BJ (cell line): ENCODE data around the gene ALK. TPM values are rescaled to one million over a fixed set of nuclear protein-coding genes. Genes with fewer than 3 reads are reported as not detected.

ENCODE experiments used
- CTCF ChIA-PET: fragments of 350-600 bp; formaldehyde crosslinking; extraction: SDS; loops from one replicate; lab custom pipeline; 2021; ENCODE audit warnings: antibody characterized with exemption, inconsistent platforms; lab: Yijun Ruan, JAX
- POLR2A ChIA-PET: fragments of 300-600 bp; sonication (Branson Sonifier 250); formaldehyde crosslinking; extraction: SDS; loops from one replicate; lab custom pipeline; 2021; ENCODE audit warnings: antibody characterized with exemption; lab: Charles Lee
- DNase-seq: peaks from one replicate; pipeline ENCODE4 v3.0.0-alpha.2; 2011; ENCODE audit warnings: low read depth
- H3K27me3 ChIP-seq: 2 replicates; pipeline ENCODE4 v1.6.0; 2011; ENCODE audit warnings: low read length; ENCODE audit not compliant: control insufficient read depth, insufficient read depth
- H3K36me3 ChIP-seq: 2 replicates; pipeline ENCODE4 v1.5.1; 2011; ENCODE audit warnings: low read length; ENCODE audit not compliant: control insufficient read depth, insufficient read depth
- H3K4me3 ChIP-seq: 2 replicates; pipeline ENCODE4 v1.5.1; 2011; ENCODE audit warnings: low read depth, mild to moderate bottlenecking, control low read depth, low read length
- polyA plus RNA-seq: library from polyadenylated mRNA; depleted of rRNA; stranded (reverse); fragments of >200 nt; gene quantifications from 2 replicates; pipeline ENCODE4 v1.2.3, GENCODE V29; 2011
- TF ChIP-seq, protein P1 (sequence below): IDR thresholded peaks from 2 replicates; pipeline ENCODE4 v1.5.1; 2011; ENCODE audit warnings: low read depth, mild to moderate bottlenecking, control low read depth, inconsistent platforms, low read length, moderate library complexity; ENCODE audit not compliant: insufficient read depth

ALK gene
- polyA plus RNA-seq, 1 experiment = not detected

- CTCF ChIA-PET = interaction anchor here (1.4 kb wide), 1 partner anchor 13 kb away, joined by 3 read pairs; no protein-coding TSS in a partner anchor
- H3K27me3 ChIP-seq = no peaks in the 10 kb centered on the region
- no peaks in the 10 kb centered on the region for H3K36me3 ChIP-seq
- DNase-seq = no peak
- TF ChIP-seq, protein P1, sequence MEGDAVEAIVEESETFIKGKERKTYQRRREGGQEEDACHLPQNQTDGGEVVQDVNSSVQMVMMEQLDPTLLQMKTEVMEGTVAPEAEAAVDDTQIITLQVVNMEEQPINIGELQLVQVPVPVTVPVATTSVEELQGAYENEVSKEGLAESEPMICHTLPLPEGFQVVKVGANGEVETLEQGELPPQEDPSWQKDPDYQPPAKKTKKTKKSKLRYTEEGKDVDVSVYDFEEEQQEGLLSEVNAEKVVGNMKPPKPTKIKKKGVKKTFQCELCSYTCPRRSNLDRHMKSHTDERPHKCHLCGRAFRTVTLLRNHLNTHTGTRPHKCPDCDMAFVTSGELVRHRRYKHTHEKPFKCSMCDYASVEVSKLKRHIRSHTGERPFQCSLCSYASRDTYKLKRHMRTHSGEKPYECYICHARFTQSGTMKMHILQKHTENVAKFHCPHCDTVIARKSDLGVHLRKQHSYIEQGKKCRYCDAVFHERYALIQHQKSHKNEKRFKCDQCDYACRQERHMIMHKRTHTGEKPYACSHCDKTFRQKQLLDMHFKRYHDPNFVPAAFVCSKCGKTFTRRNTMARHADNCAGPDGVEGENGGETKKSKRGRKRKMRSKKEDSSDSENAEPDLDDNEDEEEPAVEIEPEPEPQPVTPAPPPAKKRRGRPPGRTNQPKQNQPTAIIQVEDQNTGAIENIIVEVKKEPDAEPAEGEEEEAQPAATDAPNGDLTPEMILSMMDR = no peak
- no peak overlapping the region for H3K4me3 ChIP-seq
- POLR2A ChIA-PET = no interaction called here
Observed at GRCh38 chr2:29703336-29703735, 218.1 kb downstream of the ALK start.

DNA sequence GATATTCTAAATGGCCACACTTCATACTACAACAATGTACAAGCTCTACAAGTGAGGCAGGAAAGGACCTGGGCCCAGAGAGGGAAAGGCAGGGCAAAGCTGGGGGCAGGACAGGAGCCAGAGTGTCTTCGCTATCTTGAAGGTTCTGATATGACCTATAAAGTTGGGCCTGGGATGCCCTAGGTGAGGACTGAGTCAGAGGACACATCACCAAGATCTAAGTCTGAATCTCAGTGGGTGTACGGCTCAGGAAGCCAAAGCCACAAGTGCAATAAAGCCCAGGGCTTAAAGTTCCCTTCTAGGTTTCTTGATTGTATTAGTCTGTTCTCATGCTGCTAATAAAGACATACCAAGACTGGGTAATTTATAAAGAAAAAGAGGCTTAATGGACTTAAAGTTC is 219.1 kb downstream of the ALK start:
- ChIA-PET POLR2A (no interaction called here), CTCF (interaction anchor here (0.6 to 1.6 kb wide), 2 partner anchors 393 to 435 kb away, joined by 3 to 5 read pairs; no protein-coding TSS in a partner anchor)
- Histone ChIP-seq H3K4me3 (no peak overlapping the region), H3K27me3 (no peaks in the 10 kb centered on the region), H3K36me3 (no peaks in the 10 kb centered on the region)
- no peak for DNase-seq
- TF ChIP-seq, protein P1 = no peak

GRCh38 chr2:29700560-29700959 is 220.8 kb downstream of the ALK start:
- TF ChIP-seq, protein P1 = no peak
- no peak for DNase-seq
- no peak overlapping the region for H3K4me3 ChIP-seq
- POLR2A ChIA-PET = no interaction called here
- H3K36me3 ChIP-seq = no peaks in the 10 kb centered on the region
- no peaks in the 10 kb centered on the region for H3K27me3 ChIP-seq
- CTCF ChIA-PET = interaction anchor here (1.0 kb wide), 1 partner anchor 17 kb away, joined by 3 read pairs; no protein-coding TSS in a partner anchor

DNA sequence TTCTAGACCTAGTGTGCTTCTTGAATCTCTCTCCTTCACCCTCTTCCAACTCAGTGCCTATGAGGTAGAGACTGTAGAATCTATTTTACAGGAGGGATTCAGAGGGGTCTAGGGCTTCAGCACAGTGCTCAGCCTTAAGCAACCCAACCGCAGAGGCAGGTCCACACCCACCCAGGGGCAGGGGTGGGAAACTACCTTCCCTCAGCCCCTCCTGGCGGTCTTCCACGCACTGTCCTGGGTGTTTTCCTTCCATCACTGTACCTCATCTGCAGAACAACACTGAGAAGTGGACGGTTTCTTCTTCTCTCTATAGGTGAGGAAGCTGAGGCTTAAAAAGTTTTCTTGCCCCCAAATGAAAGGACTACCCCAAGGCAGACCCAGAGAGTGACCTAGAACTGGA is 222.3 kb downstream of the ALK start:
- H3K27me3 ChIP-seq = no peaks in the 10 kb centered on the region
- ChIA-PET POLR2A (no interaction called here), CTCF (no interaction called here)
- TF ChIP-seq, protein P1 = no peak
- DNase-seq = no peak
- no peaks in the 10 kb centered on the region for H3K36me3 ChIP-seq
- no peak overlapping the region for H3K4me3 ChIP-seq

DNA sequence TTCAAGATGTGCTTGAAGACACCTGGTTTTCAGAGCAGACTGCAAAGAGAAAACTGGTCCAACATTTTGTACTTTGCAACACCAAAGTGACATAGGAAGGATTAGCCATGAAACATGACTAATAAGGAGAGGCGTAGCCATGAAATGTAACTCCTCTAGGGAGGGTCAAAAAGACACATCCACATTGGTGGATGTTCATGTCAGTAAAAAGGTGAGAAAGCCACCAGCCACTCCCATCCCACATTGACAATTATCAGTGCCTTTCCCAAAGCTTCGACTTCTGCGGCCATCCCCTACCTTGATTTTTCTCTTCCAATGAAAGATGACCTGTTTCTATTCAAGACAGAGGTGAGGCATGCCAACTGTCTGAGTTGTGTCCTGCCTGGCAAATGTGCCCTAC is 223.2 kb downstream of the ALK start:
- DNase-seq = no peak
- POLR2A ChIA-PET = no interaction called here
- Histone ChIP-seq H3K4me3 (no peak overlapping the region), H3K27me3 (no peaks in the 10 kb centered on the region), H3K36me3 (no peaks in the 10 kb centered on the region)
- TF ChIP-seq, protein P1 = no peak
- CTCF ChIA-PET = no interaction called here
